Measurements from ENCODE around the gene LIPN. TPM values are rescaled to one million over a fixed set of nuclear protein-coding genes. Genes with fewer than 3 reads are reported as not detected.
"Not testable (repeated sequence)": the region's sequence is repeated elsewhere in the genome, so short reads cannot be mapped to it uniquely, and the experiment has no call there.

Gene LIPN
- total RNA-seq (under 1 TPM in 1 of 2 donors, not detected in 1; 0.30 TPM), polyA plus RNA-seq (ENCODE audit: insufficient read length in 2 of 2) (not detected)
- long read RNA-seq, donor 1 = 0 reads
- long read RNA-seq, donor 2 = 0 reads
- long read RNA-seq, donor 3 = 0 reads
- long read RNA-seq, donor 4 = 0 reads

GRCh38 chr10:88759366-88760101, at the start of gene LIPN:
Gene LIPN (plus strand): TSS chr10:88760020. CDS start chr10:88761406, 1,386 bp downstream.
- H3K36me3 ChIP-seq (ENCODE audit: control insufficient read depth, insufficient read depth, low read length) = no peaks in the 10 kb centered on the region
- no peak for DNase-seq (ENCODE audit: low read depth in 4 of 6, low spot score in 6 of 6)
- H3K27me3 ChIP-seq (ENCODE audit: control insufficient read depth, insufficient read depth, low read length) = no peaks in the 10 kb centered on the region
- no peaks in the 10 kb centered on the region for H3K4me1 ChIP-seq (ENCODE audit: control insufficient read depth, insufficient read depth, low read length)
- no peak within 1 kb of the TSS for H3K4me3 ChIP-seq (ENCODE audit: low read depth, low read length)
- no peaks in the 10 kb centered on the region for H3K9me3 ChIP-seq (ENCODE audit: control insufficient read depth, insufficient read depth, low read length)
- H3K27ac ChIP-seq (ENCODE audit: low read depth, low read length) = no peak within 1 kb of the TSS
- WGBS (ENCODE audit: insufficient coverage) = 88% methylated on average over 4 of the region's 7 CpGs

- H3K36me3 ChIP-seq (ENCODE audit: control insufficient read depth, insufficient read depth, low read length) = no peaks in the 10 kb centered on the region
- no peak overlapping the region for H3K4me3 ChIP-seq (ENCODE audit: low read depth, low read length)
- no peak overlapping the region for H3K27ac ChIP-seq (ENCODE audit: low read depth, low read length)
- H3K27me3 ChIP-seq (ENCODE audit: control insufficient read depth, insufficient read depth, low read length) = no peaks in the 10 kb centered on the region
- H3K4me1 ChIP-seq (ENCODE audit: control insufficient read depth, insufficient read depth, low read length) = no peaks in the 10 kb centered on the region
- no peak for DNase-seq (ENCODE audit: low read depth in 4 of 6, low spot score in 6 of 6)
- no CpG with 5 or more reads among the region's 1 CpG for WGBS (ENCODE audit: insufficient coverage)
- H3K9me3 ChIP-seq (ENCODE audit: control insufficient read depth, insufficient read depth, low read length) = no peaks in the 10 kb centered on the region
Observed at GRCh38 chr10:88715517-88715916, 44.3 kb upstream of the LIPN start.

- no peak for DNase-seq (ENCODE audit: low read depth in 4 of 6, low spot score in 6 of 6)
- no peaks in the 10 kb centered on the region for H3K27me3 ChIP-seq (ENCODE audit: control insufficient read depth, insufficient read depth, low read length)
- H3K4me3 ChIP-seq (ENCODE audit: low read depth, low read length) = no peak overlapping the region
- WGBS (ENCODE audit: insufficient coverage) = 42% methylated on average over 2 of the region's 4 CpGs
- no peaks in the 10 kb centered on the region for H3K9me3 ChIP-seq (ENCODE audit: control insufficient read depth, insufficient read depth, low read length)
- no peaks in the 10 kb centered on the region for H3K4me1 ChIP-seq (ENCODE audit: control insufficient read depth, insufficient read depth, low read length)
- H3K27ac ChIP-seq (ENCODE audit: low read depth, low read length) = no peak overlapping the region
- no peaks in the 10 kb centered on the region for H3K36me3 ChIP-seq (ENCODE audit: control insufficient read depth, insufficient read depth, low read length)
Observed at GRCh38 chr10:88721392-88721791, 38.4 kb upstream of the LIPN start.

- DNase-seq (ENCODE audit: low read depth in 4 of 6, low spot score in 6 of 6) = no peak
- no peak overlapping the region for H3K27ac ChIP-seq (ENCODE audit: low read depth, low read length)
- no peaks in the 10 kb centered on the region for H3K36me3 ChIP-seq (ENCODE audit: control insufficient read depth, insufficient read depth, low read length)
- H3K4me1 ChIP-seq (ENCODE audit: control insufficient read depth, insufficient read depth, low read length) = no peaks in the 10 kb centered on the region
- WGBS (ENCODE audit: insufficient coverage) = no CpG with 5 or more reads among the region's 1 CpG
- H3K4me3 ChIP-seq (ENCODE audit: low read depth, low read length) = no peak overlapping the region
- H3K27me3 ChIP-seq (ENCODE audit: control insufficient read depth, insufficient read depth, low read length) = no peaks in the 10 kb centered on the region
- H3K9me3 ChIP-seq (ENCODE audit: control insufficient read depth, insufficient read depth, low read length) = no peaks in the 10 kb centered on the region
Observed at GRCh38 chr10:88725798-88726197, 34.0 kb upstream of the LIPN start.

GRCh38 chr10:88728107-88728763, 31.6 kb upstream of the LIPN start:
- no peak for DNase-seq (ENCODE audit: low read depth in 4 of 6, low spot score in 6 of 6)
- WGBS (ENCODE audit: insufficient coverage) = 67% methylated on average over 28 of the region's 30 CpGs
- H3K9me3 ChIP-seq (ENCODE audit: control insufficient read depth, insufficient read depth, low read length) = no peaks in the 10 kb centered on the region
- no peaks in the 10 kb centered on the region for H3K36me3 ChIP-seq (ENCODE audit: control insufficient read depth, insufficient read depth, low read length)
- no peak overlapping the region for H3K27ac ChIP-seq (ENCODE audit: low read depth, low read length)
- H3K4me3 ChIP-seq (ENCODE audit: low read depth, low read length) = no peak overlapping the region
- H3K4me1 ChIP-seq (ENCODE audit: control insufficient read depth, insufficient read depth, low read length) = no peaks in the 10 kb centered on the region
- no peaks in the 10 kb centered on the region for H3K27me3 ChIP-seq (ENCODE audit: control insufficient read depth, insufficient read depth, low read length)

GRCh38 chr10:88730864-88731263, 29.0 kb upstream of the LIPN start:
- no peaks in the 10 kb centered on the region for H3K4me1 ChIP-seq (ENCODE audit: control insufficient read depth, insufficient read depth, low read length)
- no peak overlapping the region for H3K27ac ChIP-seq (ENCODE audit: low read depth, low read length)
- H3K27me3 ChIP-seq (ENCODE audit: control insufficient read depth, insufficient read depth, low read length) = no peaks in the 10 kb centered on the region
- H3K9me3 ChIP-seq (ENCODE audit: control insufficient read depth, insufficient read depth, low read length) = no peaks in the 10 kb centered on the region
- WGBS (ENCODE audit: insufficient coverage) = no CpG with 5 or more reads among the region's 4 CpGs
- no peak for DNase-seq (ENCODE audit: low read depth in 4 of 6, low spot score in 6 of 6)
- H3K4me3 ChIP-seq (ENCODE audit: low read depth, low read length) = no peak overlapping the region
- no peaks in the 10 kb centered on the region for H3K36me3 ChIP-seq (ENCODE audit: control insufficient read depth, insufficient read depth, low read length)

- no peak for DNase-seq (ENCODE audit: low read depth in 4 of 6, low spot score in 6 of 6)
- 50% methylated on average over 3 of the region's 6 CpGs for WGBS (ENCODE audit: insufficient coverage)
- Histone ChIP-seq H3K27ac (ENCODE audit: low read depth, low read length) (no peak overlapping the region), H3K36me3 (ENCODE audit: control insufficient read depth, insufficient read depth, low read length) (no peaks in the 10 kb centered on the region), H3K27me3 (ENCODE audit: control insufficient read depth, insufficient read depth, low read length) (no peaks in the 10 kb centered on the region), H3K4me3 (ENCODE audit: low read depth, low read length) (no peak overlapping the region), H3K4me1 (ENCODE audit: control insufficient read depth, insufficient read depth, low read length) (no peaks in the 10 kb centered on the region), H3K9me3 (ENCODE audit: control insufficient read depth, insufficient read depth, low read length) (no peaks in the 10 kb centered on the region)
Observed at GRCh38 chr10:88731296-88731695, 28.5 kb upstream of the LIPN start.

GRCh38 chr10:88733215-88733614, 26.6 kb upstream of the LIPN start:
- no peaks in the 10 kb centered on the region for H3K4me1 ChIP-seq (ENCODE audit: control insufficient read depth, insufficient read depth, low read length)
- no peak overlapping the region for H3K27ac ChIP-seq (ENCODE audit: low read depth, low read length)
- H3K36me3 ChIP-seq (ENCODE audit: control insufficient read depth, insufficient read depth, low read length) = no peaks in the 10 kb centered on the region
- no peaks in the 10 kb centered on the region for H3K27me3 ChIP-seq (ENCODE audit: control insufficient read depth, insufficient read depth, low read length)
- H3K4me3 ChIP-seq (ENCODE audit: low read depth, low read length) = no peak overlapping the region
- no peak for DNase-seq (ENCODE audit: low read depth in 4 of 6, low spot score in 6 of 6)
- WGBS (ENCODE audit: insufficient coverage) = no CpG with 5 or more reads among the region's 2 CpGs
- H3K9me3 ChIP-seq (ENCODE audit: control insufficient read depth, insufficient read depth, low read length) = no peaks in the 10 kb centered on the region

GRCh38 chr10:88735661-88736060, 24.2 kb upstream of the LIPN start:
- Histone ChIP-seq H3K4me1 (ENCODE audit: control insufficient read depth, insufficient read depth, low read length) (no peaks in the 10 kb centered on the region), H3K4me3 (ENCODE audit: low read depth, low read length) (no peak overlapping the region), H3K36me3 (ENCODE audit: control insufficient read depth, insufficient read depth, low read length) (no peaks in the 10 kb centered on the region), H3K27me3 (ENCODE audit: control insufficient read depth, insufficient read depth, low read length) (no peaks in the 10 kb centered on the region), H3K27ac (ENCODE audit: low read depth, low read length) (no peak overlapping the region), H3K9me3 (ENCODE audit: control insufficient read depth, insufficient read depth, low read length) (no peaks in the 10 kb centered on the region)
- DNase-seq (ENCODE audit: low read depth in 4 of 6, low spot score in 6 of 6) = no peak
- WGBS (ENCODE audit: insufficient coverage) = no CpG with 5 or more reads among the region's 1 CpG

- not testable (repeated sequence) for DNase-seq (ENCODE audit: low read depth in 4 of 6, low spot score in 6 of 6); H3K27me3 ChIP-seq (ENCODE audit: control insufficient read depth, insufficient read depth, low read length); H3K4me1 ChIP-seq (ENCODE audit: control insufficient read depth, insufficient read depth, low read length); H3K27ac ChIP-seq (ENCODE audit: low read depth, low read length); H3K4me3 ChIP-seq (ENCODE audit: low read depth, low read length); H3K36me3 ChIP-seq (ENCODE audit: control insufficient read depth, insufficient read depth, low read length); H3K9me3 ChIP-seq (ENCODE audit: control insufficient read depth, insufficient read depth, low read length)
- WGBS (ENCODE audit: insufficient coverage) = 44% methylated on average over 2 of the region's 5 CpGs
Observed at GRCh38 chr10:88741921-88742320, 17.9 kb upstream of the LIPN start.
